Karpas-422 (cell line): ENCODE data around the gene ANXA2R. TPM values are rescaled to one million over a fixed set of nuclear protein-coding genes. Genes with fewer than 3 reads are reported as not detected.

Experiments used
- total RNA-seq: library from RNA; depleted of rRNA; stranded (reverse); fragments of >200 nt; shearing (Covaris generic); gene quantifications from 2 replicates; pipeline ENCODE4 v1.2.3, GENCODE V29; 2014; ENCODE audit warnings: low replicate concordance; rRNA removed

Gene ANXA2R
- total RNA-seq, 1 experiment from 2014 or later = 9.0 TPM

Other genes starting within 250 kb of the ANXA2R start
- gene SELENOP, start 228.4 kb downstream of the ANXA2R start, total RNA-seq = not detected in 2 replicates
- gene ZNF131, start 80.6 kb upstream of the ANXA2R start, total RNA-seq = 64.1 and 78.0 TPM in 2 replicates
- 9.3 and 10.2 TPM in 2 replicates for gene NIM1K, start 151.9 kb upstream of the ANXA2R start, total RNA-seq